Panc1 (cell line): ENCODE data around the gene XYLT1. TPM values are rescaled to one million over a fixed set of nuclear protein-coding genes. Genes with fewer than 3 reads are reported as not detected.
"Not testable (repeated sequence)": the region's sequence is repeated elsewhere in the genome, so short reads cannot be mapped to it uniquely, and the experiment has no call there.

Experiments used
- ATAC-seq: fragments of 200-7000 bp; cut with Tn5 transposase; 2 replicates; pipeline ENCODE4 v1.9.1; 2020; ENCODE audit warnings: mild to moderate bottlenecking, moderate library complexity
- BruUV-seq: library from RNA; stranded (reverse); fragments of 400-500 nt; replicated peaks from 2 replicates; lab custom pipeline; 2021; lab: Mats Ljungman, UMichigan
- CTCF ChIA-PET: fragments of 300-600 bp; sonication (Branson Sonifier 250); formaldehyde crosslinking; loops from one replicate; lab custom pipeline; 2022; ENCODE audit warnings: antibody characterized with exemption; lab: Charles Lee
- POLR2A ChIA-PET: fragments of 300-600 bp; sonication (Branson Sonifier 250); formaldehyde crosslinking; loops from one replicate; lab custom pipeline; 2022; ENCODE audit warnings: antibody characterized with exemption; lab: Charles Lee
- DNase-seq: peaks from one replicate; pipeline ENCODE4 v3.0.0-alpha.2; 2010; ENCODE audit warnings: low read depth, low spot score
- H3K27ac ChIP-seq: 2 replicates; pipeline ENCODE4 v1.5.1; 2011; ENCODE audit warnings: mild to moderate bottlenecking, low read length, inconsistent platforms
- H3K27me3 ChIP-seq: fragments of 200-500 bp; sonication (Bioruptor generic); 2 replicates; pipeline ENCODE4 v1.6.0; 2014; ENCODE audit warnings: low read length, inconsistent platforms; ENCODE audit not compliant: control insufficient read depth, insufficient read depth
- H3K36me3 ChIP-seq: fragments of 200-500 bp; sonication (Bioruptor generic); 2 replicates; pipeline ENCODE4 v1.5.1; 2014; ENCODE audit warnings: inconsistent platforms, mild to moderate bottlenecking, low read length, moderate library complexity; ENCODE audit not compliant: control insufficient read depth, insufficient read depth
- H3K4me1 ChIP-seq: 2 replicates; pipeline ENCODE4 v1.5.1; 2011; ENCODE audit warnings: inconsistent platforms, mild to moderate bottlenecking, low read length, moderate library complexity; ENCODE audit not compliant: control insufficient read depth, insufficient read depth
- H3K4me3 ChIP-seq, 2 experiments: 2 replicates each; pipeline ENCODE4 v1.5.1; 2011 to 2012; ENCODE audit warnings: low read depth in 2 of 2, low read length in 2 of 2, mild to moderate bottlenecking in 2 of 2, inconsistent platforms in 1 of 2, moderate library complexity in 1 of 2
- H3K9me3 ChIP-seq: fragments of 200-500 bp; sonication (Bioruptor generic); 2 replicates; pipeline ENCODE4 v1.5.1; 2014; ENCODE audit warnings: low read depth, mild to moderate bottlenecking, inconsistent platforms, low read length, moderate library complexity; ENCODE audit not compliant: control insufficient read depth, insufficient read depth
- CTCF ChIP-seq: fragments of 450-650 bp; IDR thresholded peaks from 2 replicates; pipeline ENCODE4 v1.5.1; 2017; ENCODE audit warnings: mild to moderate bottlenecking
- POLR2AphosphoS5 ChIP-seq: IDR thresholded peaks from 2 replicates; pipeline ENCODE4 v1.6.1; 2012; ENCODE audit warnings: mild to moderate bottlenecking, low read depth, low read length, moderate library complexity
- REST ChIP-seq, 2 experiments: IDR thresholded peaks; 2 replicates each; pipeline ENCODE4 v1.6.1; 2011 to 2012; ENCODE audit warnings: low read depth in 2 of 2, control low read depth in 1 of 2, low read length in 1 of 2, mild to moderate bottlenecking in 1 of 2, moderate library complexity in 1 of 2; ENCODE audit not compliant: insufficient read depth in 1 of 2
- SIN3A ChIP-seq: IDR thresholded peaks from 2 replicates; pipeline ENCODE4 v1.6.1; 2012; ENCODE audit warnings: low read depth, mild to moderate bottlenecking, low read length, moderate library complexity, borderline replicate concordance; ENCODE audit not compliant: insufficient read depth
- TCF7L2 ChIP-seq: IDR thresholded peaks from 2 replicates; pipeline ENCODE4 v1.6.1; 2011; ENCODE audit warnings: mild to moderate bottlenecking, low read depth, low read length, inconsistent platforms
- in situ Hi-C: cut with HindIII; loops from 2 replicates; pipeline ENCODE4 v1.10.0; 2016; ENCODE audit warnings: low sequenced_read_pairs, low pct_unique_long_range_greater_than_20kb
- intact Hi-C: fragments of 100-400 bp; cut with micrococcal nuclease; formaldehyde crosslinking; loops from one replicate; pipeline ENCODE4 v1.10.0; 2022; ENCODE audit not compliant: unreplicated experiment
- total RNA-seq: library from RNA; stranded (reverse); gene quantifications from one replicate; pipeline ENCODE4 v1.2.1, GENCODE V29; 2021; ENCODE audit not compliant: unreplicated experiment

Gene XYLT1
- total RNA-seq, 1 experiment from 2014 or later: 0.62 TPM

GRCh38 chr16:17410316-17410715 is 60.4 kb downstream of the XYLT1 start:
- H3K4me1 ChIP-seq, DNase-seq, H3K27ac ChIP-seq, ATAC-seq, H3K9me3 ChIP-seq, intact Hi-C loops, in situ Hi-C loops, POLR2A ChIA-PET, H3K4me3 ChIP-seq, H3K36me3 ChIP-seq, BruUV-seq, H3K27me3 ChIP-seq: not testable (repeated sequence)
- CTCF ChIA-PET: interaction anchor here (0.5 kb wide), 1 partner anchor 53 kb away, joined by 3 read pairs; no protein-coding TSS in a partner anchor

GRCh38 chr16:17409894-17410293 is 60.9 kb downstream of the XYLT1 start:
- Histone ChIP-seq H3K27ac (no peak overlapping the region), H3K9me3 (no peaks in the 10 kb centered on the region), H3K4me1 (no peaks in the 10 kb centered on the region), H3K27me3 (no peaks in the 10 kb centered on the region), H3K36me3 (no peaks in the 10 kb centered on the region), H3K4me3 (no peak overlapping the region)
- DNase-seq (no peak), ATAC-seq (no peak)
- no peak for TF ChIP-seq POLR2AphosphoS5
- no peak for TF ChIP-seq REST (IDR thresholded peaks at IDR 0.05; ENCODE audit: insufficient read depth in 1 of 2, low read depth in 2 of 2, low read length in 1 of 2)
- TF ChIP-seq CTCF: no peak
- TF ChIP-seq TCF7L2: no peak
- no TSS peak for BruUV-seq
- ChIA-PET CTCF (interaction anchor here (0.5 kb wide), 1 partner anchor 53 kb away, joined by 3 read pairs; no protein-coding TSS in a partner anchor), POLR2A (no interaction called here)
- in situ Hi-C loops: no loop called here
- intact Hi-C loops: no loop called here

GRCh38 chr16:17408955-17409441 is 61.8 kb downstream of the XYLT1 start:
- in situ Hi-C loops (no loop called here), intact Hi-C loops (no loop called here)
- Histone ChIP-seq H3K27ac (no peak overlapping the region), H3K9me3 (no peaks in the 10 kb centered on the region), H3K4me1 (no peaks in the 10 kb centered on the region), H3K27me3 (no peaks in the 10 kb centered on the region), H3K4me3 (no peak overlapping the region), H3K36me3 (no peaks in the 10 kb centered on the region)
- TF ChIP-seq CTCF (no peak), REST (IDR thresholded peaks at IDR 0.05; ENCODE audit: insufficient read depth in 1 of 2, low read depth in 2 of 2, low read length in 1 of 2) (no peak), SIN3A (no peak), TCF7L2 (no peak), POLR2AphosphoS5 (no peak)
- DNase-seq: no peak
- ChIA-PET CTCF (no interaction called here), POLR2A (no interaction called here)
- no TSS peak for BruUV-seq
- ATAC-seq: no peak
